Stimulated activated naive CD4-positive, alpha-beta T cell treated with Interleukin-2 at 50 U/mL for 16 hours (primary cell): ENCODE measurements around the gene PPP1R3G.
"Not testable (repeated sequence)": the region's sequence is repeated elsewhere in the genome, so short reads cannot be mapped to it uniquely, and the experiment has no call there.

Experiments used
- DNase-seq: peaks from one replicate; lab custom pipeline; 2025; lab: John Stamatoyannopoulos, UW

PPP1R3G gene

GRCh38 chr6:5120011-5120410 is 34.9 kb downstream of the PPP1R3G start:
- DNase-seq = no peak

- DNase-seq = not testable (repeated sequence)
Measured at GRCh38 chr6:5120543-5120942, 35.4 kb downstream of the PPP1R3G start.

GRCh38 chr6:5121479-5121878 is 36.3 kb downstream of the PPP1R3G start:
- no peak for DNase-seq

DNA sequence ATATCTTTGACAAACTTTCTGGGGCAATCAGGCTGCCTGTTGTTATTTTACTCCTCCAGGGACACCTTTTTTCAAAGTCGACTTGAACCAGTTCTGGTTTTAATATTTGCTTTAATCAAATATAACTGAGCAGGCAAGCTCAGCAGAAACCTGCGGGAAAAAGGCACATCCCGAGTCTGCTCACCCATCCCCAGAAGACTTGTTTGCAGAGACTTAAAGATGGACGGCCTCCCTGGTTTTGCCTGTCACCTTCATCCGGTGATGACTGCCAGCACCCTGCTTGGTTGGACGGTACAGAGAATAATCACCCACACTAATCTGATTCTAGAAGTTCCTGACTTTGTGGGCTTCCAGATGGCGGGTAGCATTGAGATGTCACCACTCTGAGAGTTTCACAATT is 36.8 kb downstream of the PPP1R3G start:
- DNase-seq = no peak

- DNase-seq = no peak
Measured at GRCh38 chr6:5122504-5123112, 37.5 kb downstream of the PPP1R3G start.

- no peak for DNase-seq
Measured at GRCh38 chr6:5123296-5124143, 38.4 kb downstream of the PPP1R3G start.

DNA sequence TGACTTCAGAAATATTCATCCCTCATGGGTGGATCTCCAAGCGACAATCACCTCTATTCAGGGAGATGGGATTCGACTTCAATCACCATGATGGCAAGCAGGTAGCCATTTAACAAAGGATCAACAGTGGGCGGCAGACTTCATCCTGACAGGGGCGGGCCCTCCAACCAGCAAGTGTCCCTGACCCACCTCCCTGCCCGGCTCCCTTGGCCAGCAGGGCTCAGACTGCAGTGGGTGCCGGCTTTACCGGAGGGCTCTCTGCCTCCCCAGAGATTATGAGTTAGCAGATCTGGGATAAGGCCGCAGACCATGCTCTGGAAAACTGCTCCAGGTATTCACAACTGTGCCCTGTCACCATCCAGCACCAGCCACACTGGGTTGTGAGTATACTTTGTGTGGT is 39.4 kb downstream of the PPP1R3G start:
- no peak for DNase-seq

DNA sequence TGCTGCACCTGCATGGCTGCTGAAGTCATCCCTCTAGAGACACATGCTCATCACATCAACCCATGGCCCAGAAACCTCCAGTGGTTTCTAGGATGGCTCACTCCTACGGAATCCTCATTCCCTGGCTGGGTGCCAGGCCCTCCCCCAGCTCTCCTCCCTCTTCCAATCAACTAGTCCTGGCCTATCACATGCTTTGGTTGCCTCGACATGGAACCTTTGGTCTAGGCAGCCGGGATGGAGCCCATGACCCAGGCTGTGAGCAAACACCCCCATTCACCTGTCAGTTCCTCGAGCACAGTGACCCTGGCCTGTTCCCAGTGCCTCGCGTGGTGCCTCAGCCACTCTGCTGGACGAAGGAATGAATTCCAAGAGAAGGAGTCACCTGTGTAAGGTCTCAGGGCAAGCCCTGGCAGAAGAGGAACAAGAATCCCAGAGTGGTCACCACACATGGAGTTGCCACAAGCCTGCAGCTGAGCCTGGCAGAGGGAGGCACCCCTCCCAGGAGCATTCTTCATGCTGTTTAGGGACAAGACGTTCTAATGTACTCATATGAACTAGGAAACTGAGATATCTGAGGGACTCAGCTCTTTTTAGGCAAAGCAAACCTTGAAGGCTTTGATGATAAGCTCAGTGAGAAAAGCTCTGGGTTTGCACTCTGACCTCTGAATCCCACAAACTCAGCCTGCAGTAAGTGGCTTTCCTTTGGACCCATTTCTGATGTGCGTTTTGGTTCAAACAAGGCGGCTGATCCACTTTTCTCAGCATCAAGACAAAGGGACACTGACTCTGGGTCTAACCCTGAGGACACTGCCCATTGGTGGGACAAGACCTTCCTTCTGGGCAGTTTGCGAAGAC is 40.2 kb downstream of the PPP1R3G start:
- DNase-seq = no peak

- DNase-seq = no peak
Measured at GRCh38 chr6:5126214-5126613, 41.1 kb downstream of the PPP1R3G start.

- DNase-seq = no peak
Measured at GRCh38 chr6:5127106-5127687, 42.1 kb downstream of the PPP1R3G start.

DNA sequence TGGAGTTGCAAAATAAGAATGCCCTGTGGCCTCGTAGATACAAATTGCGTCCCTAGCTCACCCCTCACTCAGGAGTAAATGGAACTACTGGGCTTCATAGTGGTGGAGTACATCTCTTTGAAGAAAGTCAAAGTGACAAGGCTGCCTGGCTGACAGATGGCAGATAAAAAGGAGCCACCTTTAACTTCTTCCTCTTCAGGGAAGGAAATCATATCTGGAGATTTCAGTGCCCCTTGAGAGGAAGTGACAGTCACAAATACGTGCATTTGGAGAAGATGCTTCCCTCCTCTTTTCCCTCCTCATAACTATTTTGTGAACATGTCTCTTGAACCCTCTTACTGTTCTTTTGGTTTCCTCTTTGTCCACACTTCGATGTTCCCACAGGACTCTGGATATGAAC is 43.2 kb downstream of the PPP1R3G start:
- DNase-seq = no peak

DNA sequence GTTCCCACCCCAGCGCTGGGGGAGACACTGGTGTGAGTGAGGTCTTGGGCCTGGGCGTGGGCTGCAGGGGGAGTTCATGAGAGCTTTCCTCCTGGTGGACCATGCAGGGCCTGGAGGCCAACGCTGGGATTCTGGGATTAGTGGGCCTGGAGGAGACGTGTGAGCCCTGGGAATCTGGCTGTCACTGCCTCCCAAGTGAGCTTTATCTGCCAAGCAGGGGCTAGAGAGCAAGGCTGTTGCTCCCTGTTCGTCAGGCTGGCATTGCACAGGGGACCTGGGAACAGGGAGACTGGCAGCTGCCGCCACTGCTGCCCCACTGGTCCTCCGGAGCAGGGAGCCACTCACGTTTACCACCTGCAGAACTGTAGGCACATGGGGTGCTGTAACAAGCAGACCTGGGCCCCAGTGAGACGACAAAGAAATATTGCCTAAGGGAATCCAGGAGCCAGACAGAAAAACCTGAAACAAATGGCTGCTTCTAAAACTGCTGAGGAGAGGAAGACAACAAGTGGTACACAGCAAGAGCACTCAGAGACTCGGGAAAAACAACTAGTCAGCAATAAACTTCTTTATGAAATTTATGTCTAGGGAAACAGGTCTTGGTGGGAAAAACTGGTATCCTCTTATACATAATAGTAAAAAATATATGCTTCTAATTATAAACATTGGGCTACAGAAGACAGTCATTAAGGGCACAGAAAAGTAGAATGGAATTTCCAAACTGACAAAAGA is 45.2 kb downstream of the PPP1R3G start:
- no peak for DNase-seq

- DNase-seq = no peak
Measured at GRCh38 chr6:5132731-5133130, 47.6 kb downstream of the PPP1R3G start.

DNA sequence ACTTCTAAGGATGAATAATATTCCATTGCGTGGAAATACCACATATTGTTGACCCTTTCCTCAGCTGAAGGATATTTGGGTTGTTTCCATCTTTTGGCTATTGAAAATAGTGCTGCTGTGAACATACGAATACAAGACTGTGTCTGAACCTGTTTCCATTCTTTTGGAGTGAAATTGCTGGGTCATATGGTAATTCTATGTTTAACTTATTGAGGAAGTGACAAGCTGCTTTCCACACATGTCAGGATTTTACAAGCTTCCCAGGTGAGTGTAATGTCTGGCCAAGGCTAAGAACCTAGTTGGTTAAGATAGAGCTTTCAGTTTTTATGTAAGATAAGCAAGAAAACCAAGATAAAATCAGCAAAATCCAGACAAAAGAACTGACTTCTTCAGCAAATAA is 48.8 kb downstream of the PPP1R3G start:
- DNase-seq = no peak

DNA sequence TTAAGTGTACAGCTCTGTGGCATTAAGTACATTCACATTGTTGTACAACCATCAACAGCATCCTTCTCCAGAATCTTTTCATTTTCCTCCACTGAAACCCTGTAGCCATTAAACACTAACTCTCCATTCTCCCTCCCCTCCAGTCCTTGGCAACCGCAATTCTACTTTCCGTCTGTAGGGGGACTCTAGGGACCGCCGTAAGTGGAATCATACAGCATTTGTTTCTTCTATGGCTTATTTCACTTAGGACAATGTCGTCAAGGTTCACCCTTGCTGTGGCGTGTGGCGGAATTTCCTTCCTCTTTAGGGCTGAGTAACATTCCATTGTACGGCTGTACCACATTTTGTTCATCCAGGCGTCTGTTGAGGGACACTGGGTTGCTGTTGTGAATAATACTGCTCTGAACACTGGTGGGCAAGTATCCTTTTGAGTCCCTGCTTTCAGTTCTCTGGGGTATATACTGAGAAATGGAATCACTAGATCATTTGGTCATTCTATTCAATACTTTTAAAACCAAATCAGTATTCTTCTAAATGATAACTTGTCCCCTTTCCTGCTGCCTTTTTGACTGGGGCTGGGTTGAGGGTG is 50.7 kb downstream of the PPP1R3G start:
- DNase-seq = peak; percentile 28

DNA sequence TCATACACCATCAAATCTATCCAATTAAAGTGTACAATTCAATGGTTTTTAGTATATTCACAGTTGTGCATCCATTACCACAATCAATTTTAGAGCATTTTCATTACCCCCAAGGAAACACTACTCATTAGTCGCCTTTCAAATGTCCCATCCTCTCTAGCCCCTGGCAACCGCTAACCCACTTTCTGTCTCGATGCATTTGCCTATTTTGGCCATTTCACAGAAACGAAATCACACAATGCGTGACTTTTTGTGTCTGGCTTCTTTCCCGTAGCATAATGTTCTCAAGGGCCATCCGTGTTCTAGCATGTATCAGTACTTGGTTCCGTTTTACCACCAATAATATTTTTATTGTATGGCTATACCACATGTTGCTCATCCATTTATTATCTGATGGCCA is 51.7 kb downstream of the PPP1R3G start:
- DNase-seq = no peak
